HepG2 (cell line): Measurements from ENCODE around the gene SLC4A11. TPM values are rescaled to one million over a fixed set of nuclear protein-coding genes. Genes with fewer than 3 reads are reported as not detected.
A peak's percentile ranks its signal among the peaks of the same experiment; 100 is the strongest.

Experiments
- ATF7-NPFF ChIP-seq: sonication (generic); formaldehyde crosslinking; IDR thresholded peaks from 2 replicates; pipeline ENCODE4 v1.8.1; 2023; ENCODE audit warnings: mild to moderate bottlenecking, low read depth, missing genetic modification reagents, moderate library complexity
- EHMT2 ChIP-seq: fragments of 200-600 bp; sonication (generic); IDR thresholded peaks from 2 replicates; pipeline ENCODE4 v1.7.0; 2017; ENCODE audit warnings: antibody characterized with exemption, low read depth, low read length, borderline replicate concordance
- GMEB1 ChIP-seq: sonication (generic); formaldehyde crosslinking; IDR thresholded peaks from 2 replicates; pipeline ENCODE4 v1.5.1; 2020; ENCODE audit warnings: missing genetic modification reagents, mild to moderate bottlenecking, borderline replicate concordance
- KLF6 ChIP-seq: IDR thresholded peaks from 2 replicates; pipeline ENCODE4 v1.8.0; 2016; ENCODE audit warnings: missing biosample characterization, missing genetic modification reagents
- KMT2A ChIP-seq: sonication (generic); formaldehyde crosslinking; IDR thresholded peaks from 2 replicates; pipeline ENCODE4 v1.4.0; 2020; ENCODE audit warnings: missing genetic modification reagents
- RARG ChIP-seq: sonication (generic); formaldehyde crosslinking; IDR thresholded peaks from 2 replicates; pipeline ENCODE4 v1.4.0; 2020; ENCODE audit warnings: low read depth, mild to moderate bottlenecking, missing genetic modification reagents
- RBAK ChIP-seq: sonication (generic); formaldehyde crosslinking; IDR thresholded peaks from 2 replicates; pipeline ENCODE4 v1.5.1; 2020; ENCODE audit warnings: mild to moderate bottlenecking, missing genetic modification reagents
- RFX3 ChIP-seq: IDR thresholded peaks from 2 replicates; pipeline ENCODE4 v1.6.1; 2016; ENCODE audit warnings: missing biosample characterization, missing genetic modification reagents
- SMC3 ChIP-seq: IDR thresholded peaks from 2 replicates; pipeline ENCODE4 v1.6.1; 2011; ENCODE audit warnings: low read length, improper control_type of control experiment
- SP140L ChIP-seq: sonication (generic); formaldehyde crosslinking; IDR thresholded peaks from 2 replicates; pipeline ENCODE4 v1.4.0; 2020; ENCODE audit warnings: missing genetic modification reagents, borderline replicate concordance
- STAG1 ChIP-seq: sonication (generic); formaldehyde crosslinking; IDR thresholded peaks from 2 replicates; pipeline ENCODE4 v1.4.0; 2020; ENCODE audit warnings: missing genetic modification reagents
- TEAD2 ChIP-seq: sonication (generic); formaldehyde crosslinking; IDR thresholded peaks from 2 replicates; pipeline ENCODE4 v1.9.0; 2021; ENCODE audit warnings: missing genetic modification reagents
- TERF1 ChIP-seq: sonication (generic); formaldehyde crosslinking; IDR thresholded peaks from 2 replicates; pipeline ENCODE4 v1.8.0; 2022; ENCODE audit warnings: mild to moderate bottlenecking, missing genetic modification reagents, moderate library complexity
- THAP9 ChIP-seq: sonication (generic); formaldehyde crosslinking; IDR thresholded peaks from 2 replicates; pipeline ENCODE4; 2020; ENCODE audit warnings: missing genetic modification reagents, mild to moderate bottlenecking, borderline replicate concordance
- ZNF264 ChIP-seq: sonication (generic); formaldehyde crosslinking; IDR thresholded peaks from 2 replicates; pipeline ENCODE4 v1.4.0; 2020; ENCODE audit warnings: missing genetic modification reagents
- ZNF337 ChIP-seq: sonication (generic); formaldehyde crosslinking; IDR thresholded peaks from 2 replicates; pipeline ENCODE4 v1.5.1; 2020; ENCODE audit warnings: missing genetic modification reagents, low read depth, mild to moderate bottlenecking, borderline replicate concordance
- ZNF660 ChIP-seq: sonication (generic); formaldehyde crosslinking; IDR thresholded peaks from 2 replicates; pipeline ENCODE4 v1.5.1; 2020; ENCODE audit warnings: mild to moderate bottlenecking, low read depth, missing genetic modification reagents, borderline replicate concordance
- ZNF710 ChIP-seq: sonication (generic); formaldehyde crosslinking; IDR thresholded peaks from 2 replicates; pipeline ENCODE4 v1.5.0; 2020; ENCODE audit warnings: mild to moderate bottlenecking, missing genetic modification reagents, borderline replicate concordance
- ZNF766 ChIP-seq: sonication (generic); formaldehyde crosslinking; IDR thresholded peaks from 2 replicates; pipeline ENCODE4 v1.5.0; 2020; ENCODE audit warnings: missing genetic modification reagents, borderline replicate concordance
- polyA plus RNA-seq, 8 experiments: library from polyadenylated mRNA; depleted of rRNA in 3 of 8; stranded (reverse) in 7 of 8; unstranded in 1 of 8; fragments of >200 nt; fragmentation: Illumina TruSeq in 4 of 8; extraction: Trizol in 4 of 8; gene quantifications; 2 replicates each; pipeline versions ENCODE4 v1.2.1 to v1.2.3, GENCODE V29; 2011 to 2016; ENCODE audit warnings: low read depth in 4 of 8, missing spikeins in 1 of 8, mixed read lengths in 1 of 8; ENCODE audit not compliant: insufficient read depth in 1 of 8
- total RNA-seq, 5 experiments: library from RNA; depleted of rRNA; stranded (reverse); fragments of >200 nt; fragmentation: Illumina TruSeq; extraction: Trizol; gene quantifications; 2 replicates each; pipeline ENCODE4 v1.2.3, GENCODE V29; 2016; ENCODE audit warnings: low read depth in 1 of 5
- TF ChIP-seq, protein P1 (sequence below): IDR thresholded peaks from 2 replicates; pipeline ENCODE4 v1.6.1; 2016; ENCODE audit warnings: missing biosample characterization, missing genetic modification reagents, low read depth

SLC4A11 gene
- total and polyA plus RNA-seq, 2 of the 13 experiments (the other 11 are each of a cell fraction or from before 2014, with no cell fraction given), result 3.9 to 27.0 TPM

DNA sequence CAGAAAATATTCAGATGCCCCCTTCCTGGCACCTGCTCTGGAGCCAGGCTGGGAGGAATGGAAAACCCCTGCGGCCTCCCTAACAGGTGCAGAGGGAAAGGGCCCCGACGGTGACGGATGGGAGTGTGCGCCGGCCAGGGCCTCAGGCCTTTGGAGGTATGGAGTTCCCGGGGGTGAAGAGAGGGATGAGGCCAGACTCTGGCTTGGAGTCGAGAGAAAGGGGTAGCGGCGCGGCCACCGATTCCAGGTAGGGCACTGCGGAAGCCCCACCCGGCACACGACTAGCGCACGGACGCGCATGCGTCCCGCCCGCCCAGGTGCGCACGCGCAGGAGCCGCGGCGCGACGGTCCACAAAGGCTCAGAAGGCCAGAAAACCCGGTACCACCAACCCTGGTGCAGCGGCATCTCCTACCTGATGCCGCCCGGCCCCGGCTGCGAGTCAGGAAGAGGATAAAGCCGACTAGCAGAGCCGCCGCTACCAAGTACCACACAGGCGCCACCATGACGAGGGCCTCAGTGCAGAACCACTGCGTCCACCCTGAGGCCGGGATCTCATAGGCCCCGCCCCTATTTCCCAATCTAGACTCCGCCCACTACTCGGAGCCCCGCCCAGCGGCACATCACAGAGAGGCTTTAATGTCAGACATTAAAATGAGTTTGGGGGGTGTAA lies 34.7 kb downstream of the SLC4A11 start, which contains the start of gene DDRGK1 (continued):
- TF ChIP-seq RARG (CRISPR knock-in tag) (peak; percentile 89; the same call in 1 of the 2 replicates), ATF7-NPFF (CRISPR knock-in tag) (peak; percentile 73; the same call in 1 of the 2 replicates), GMEB1 (CRISPR knock-in tag) (peak; percentile 78), RBAK (no peak), ZNF264 (CRISPR knock-in tag) (peak; percentile 77), ZNF660 (CRISPR knock-in tag) (peak; percentile 95; the same call in 1 of the 2 replicates), ZNF766 (CRISPR knock-in tag) (peak; percentile 96), KMT2A (peak; percentile 76), ZNF710 (CRISPR knock-in tag) (peak; percentile 87), THAP9 (peak; percentile 92; the same call in 1 of the 2 replicates), KLF6 (CRISPR knock-in tag) (peak; percentile 99), SMC3 (no peak), SP140L (CRISPR knock-in tag) (0 out of 2 replicates have a peak, but pooled peaks have one; percentile 27), STAG1 (CRISPR knock-in tag) (no peak; the same call in 1 of the 2 replicates), TEAD2 (CRISPR knock-in tag) (0 out of 2 replicates have a peak, but pooled peaks have one; percentile 45), TERF1 (CRISPR knock-in tag) (peak; percentile 82; the same call in 1 of the 2 replicates), RFX3 (CRISPR knock-in tag) (no peak; the same call in 1 of the 2 replicates), EHMT2 (no peak), ZNF337 (no peak)
- TF ChIP-seq, protein P1, sequence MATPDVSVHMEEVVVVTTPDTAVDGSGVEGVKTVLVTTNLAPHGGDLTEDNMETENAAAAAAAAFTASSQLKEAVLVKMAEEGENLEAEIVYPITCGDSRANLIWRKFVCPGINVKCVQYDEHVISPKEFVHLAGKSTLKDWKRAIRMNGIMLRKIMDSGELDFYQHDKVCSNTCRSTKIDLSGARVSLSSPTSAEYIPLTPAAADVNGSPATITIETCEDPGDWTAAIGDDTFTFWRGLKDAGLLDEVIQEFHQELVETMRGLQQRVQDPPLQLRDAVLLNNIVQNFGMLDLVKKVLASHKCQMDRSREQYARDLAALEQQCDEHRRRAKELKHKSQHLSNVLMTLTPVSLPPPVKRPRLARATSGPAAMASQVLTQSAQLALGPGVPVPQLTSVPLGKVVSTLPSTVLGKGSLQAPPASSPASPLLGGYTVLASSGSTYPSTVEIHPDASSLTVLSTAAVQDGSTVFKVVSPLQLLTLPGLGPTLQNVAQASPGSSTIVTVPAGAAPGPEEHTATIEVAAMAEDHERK (CRISPR knock-in tag), result no peak
